Erythroblast (primary cell): Measurements from ENCODE around the gene RBM20.

Source experiments
- DNase-seq, 2 experiments: peaks; one replicate each; lab custom pipeline; 2025; lab: John Stamatoyannopoulos, UW
- GATA1 ChIP-seq: IDR thresholded peaks from 2 replicates; pipeline ENCODE4 v1.6.1; 2011; ENCODE audit warnings: low read depth, mild to moderate bottlenecking, control low read depth, low read length, moderate library complexity
- POLR2A ChIP-seq: IDR thresholded peaks from 2 replicates; pipeline ENCODE4 v1.6.1; 2011; ENCODE audit warnings: mild to moderate bottlenecking, low read length

The RBM20 gene

GRCh38 chr10:110887560-110887959 is 243.4 kb downstream of the RBM20 start:
- no peak for TF ChIP-seq GATA1
- TF ChIP-seq POLR2A = no peak
- DNase-seq = no peak
